ENCODE data around the gene TMEM163.
"Not testable (repeated sequence)": the region's sequence is repeated elsewhere in the genome, so short reads cannot be mapped to it uniquely, and the experiment has no call there.

Gene TMEM163

GRCh38 chr2:134724341-134724740 lies 5.5 kb upstream of the TMEM163 start:
- in situ Hi-C loops (cut with HindIII; ENCODE audit: low sequenced_read_pairs): no loop called here

GRCh38 chr2:134723742-134724141 lies 4.9 kb upstream of the TMEM163 start:
- in situ Hi-C loops (cut with HindIII; ENCODE audit: low sequenced_read_pairs): not testable (repeated sequence)

DNA sequence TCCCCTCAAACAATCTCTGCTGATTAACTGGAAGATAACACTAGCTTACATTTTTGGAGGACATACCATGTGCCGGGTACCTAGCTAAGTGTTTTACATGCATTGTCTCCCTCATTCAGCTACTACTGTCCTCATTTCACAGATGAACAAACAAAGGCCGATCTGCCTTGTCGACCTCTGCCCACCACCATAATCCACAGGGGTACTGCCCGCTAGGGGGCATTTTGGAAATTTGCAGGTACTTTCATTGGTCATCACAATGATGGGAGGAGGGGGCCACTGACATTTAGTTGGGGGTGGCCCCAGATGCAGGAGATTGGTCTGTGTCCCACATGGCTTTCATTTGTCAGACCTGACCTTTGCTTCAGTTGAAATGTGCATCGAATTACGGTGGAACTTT lies 3.9 kb upstream of the TMEM163 start:
- in situ Hi-C loops (cut with HindIII; ENCODE audit: low sequenced_read_pairs): no loop called here

GRCh38 chr2:134721596-134721995 lies 2.8 kb upstream of the TMEM163 start:
- in situ Hi-C loops (cut with HindIII; ENCODE audit: low sequenced_read_pairs): no loop called here

- in situ Hi-C loops (cut with HindIII; ENCODE audit: low sequenced_read_pairs): no loop called here
Measured at GRCh38 chr2:134718023-134718816, 580 bp downstream of the TMEM163 start.

- in situ Hi-C loops (cut with HindIII; ENCODE audit: low sequenced_read_pairs): no loop called here
Measured at GRCh38 chr2:134717286-134718022, 1.3 kb downstream of the TMEM163 start.

DNA sequence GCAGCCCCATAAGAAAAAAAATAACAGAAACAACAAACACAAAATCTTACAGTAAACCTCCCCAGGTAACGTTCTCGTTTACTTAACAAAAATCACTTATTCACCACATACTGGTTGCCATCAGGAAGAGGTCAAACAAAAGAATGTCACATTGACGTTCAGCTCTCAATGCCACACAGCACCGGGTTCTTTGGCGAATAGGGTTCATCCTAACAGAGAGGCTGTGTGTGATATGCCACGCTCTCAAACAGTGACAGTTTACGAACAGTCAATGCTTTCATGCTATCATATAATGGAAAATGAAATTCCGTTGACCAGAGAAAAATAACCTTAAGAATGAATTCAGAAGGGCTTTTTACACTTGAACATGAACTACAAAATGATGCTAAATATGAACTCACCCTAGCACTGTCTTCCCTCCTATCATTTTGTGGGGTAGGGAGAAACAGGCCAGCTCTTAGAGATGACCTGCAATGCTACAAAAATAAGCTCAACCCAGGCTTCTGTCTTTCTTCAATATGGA lies 2.0 kb downstream of the TMEM163 start:
- in situ Hi-C loops (cut with HindIII; ENCODE audit: low sequenced_read_pairs): no loop called here

DNA sequence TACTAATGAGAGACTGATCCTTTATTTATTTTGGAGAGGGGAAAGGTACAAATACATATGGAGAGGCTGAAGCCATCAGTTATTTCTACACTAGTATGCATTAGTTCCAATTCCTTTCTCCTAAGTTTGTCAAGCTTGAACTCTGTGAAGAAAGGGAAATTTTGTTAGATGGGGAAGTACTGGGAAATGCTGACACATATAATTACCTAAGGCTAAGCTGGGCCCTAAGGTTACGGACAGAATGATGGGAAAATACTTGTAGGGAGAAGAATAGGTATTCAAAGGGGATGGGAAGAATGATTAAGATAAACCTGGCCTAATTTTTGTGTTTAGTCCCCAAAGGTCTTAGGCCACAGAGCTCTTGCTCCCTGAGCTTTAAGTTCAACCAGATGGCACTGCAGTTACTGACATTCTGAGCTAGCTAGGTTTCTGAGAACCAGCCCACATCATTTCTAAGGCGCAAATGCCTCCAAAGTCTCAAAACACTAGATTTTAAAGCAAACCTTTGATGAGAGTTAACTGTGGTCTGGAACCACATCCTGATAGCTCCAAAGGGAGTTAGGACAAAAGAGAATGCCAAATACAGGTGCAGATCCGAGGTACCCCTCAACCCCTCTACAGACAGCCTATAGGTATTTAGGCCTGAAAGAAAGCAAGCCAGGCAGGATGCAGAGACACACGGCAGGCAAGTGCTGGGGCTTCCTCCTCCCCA lies 2.7 kb downstream of the TMEM163 start:
- in situ Hi-C loops (cut with HindIII; ENCODE audit: low sequenced_read_pairs): no loop called here

GRCh38 chr2:134714228-134714627 lies 4.6 kb downstream of the TMEM163 start:
- in situ Hi-C loops (cut with HindIII; ENCODE audit: low sequenced_read_pairs): no loop called here

GRCh38 chr2:134713606-134714005 lies 5.2 kb downstream of the TMEM163 start:
- in situ Hi-C loops (cut with HindIII; ENCODE audit: low sequenced_read_pairs): no loop called here

DNA sequence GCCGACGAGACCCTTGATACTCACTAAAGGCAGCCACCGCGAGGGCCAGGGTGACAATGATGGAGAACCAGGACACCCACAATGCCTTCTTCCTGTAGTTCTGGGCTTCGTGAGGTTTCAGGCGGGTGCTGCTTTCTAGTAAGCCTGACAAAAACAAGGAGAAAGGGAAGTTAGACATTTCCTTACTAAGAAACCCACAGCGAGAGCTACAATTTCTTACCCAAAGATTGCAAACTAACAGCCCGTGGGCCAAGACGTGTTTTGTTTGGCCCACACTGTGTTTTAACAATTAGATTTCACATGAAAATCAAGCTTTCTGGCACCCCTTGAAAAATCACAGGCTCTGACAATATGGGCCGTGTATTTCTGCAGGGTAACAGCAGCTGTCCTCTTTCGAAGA lies 5.6 kb downstream of the TMEM163 start:
- in situ Hi-C loops (cut with HindIII; ENCODE audit: low sequenced_read_pairs): no loop called here

- in situ Hi-C loops (cut with HindIII; ENCODE audit: low sequenced_read_pairs): no loop called here
Measured at GRCh38 chr2:134712736-134713135, 6.1 kb downstream of the TMEM163 start.

DNA sequence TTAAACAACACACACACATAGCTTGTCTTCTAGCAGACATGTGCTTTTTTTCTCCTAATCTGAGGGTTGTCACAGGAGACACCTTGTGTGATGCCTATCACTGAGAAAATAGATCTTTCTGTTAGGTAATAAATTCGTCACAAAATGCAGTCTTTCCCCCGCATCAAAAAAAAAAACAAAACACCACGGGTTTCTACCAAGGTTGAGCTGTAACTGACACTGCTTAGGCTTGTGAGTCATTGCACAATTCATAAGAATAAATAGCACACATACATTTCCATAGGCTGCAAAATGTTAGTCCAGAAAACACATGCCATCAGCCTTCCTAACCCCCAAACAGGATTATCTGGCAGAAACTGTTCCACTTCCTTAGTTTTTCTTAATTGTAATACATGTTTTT lies 6.5 kb downstream of the TMEM163 start:
- in situ Hi-C loops (cut with HindIII; ENCODE audit: low sequenced_read_pairs): no loop called here

DNA sequence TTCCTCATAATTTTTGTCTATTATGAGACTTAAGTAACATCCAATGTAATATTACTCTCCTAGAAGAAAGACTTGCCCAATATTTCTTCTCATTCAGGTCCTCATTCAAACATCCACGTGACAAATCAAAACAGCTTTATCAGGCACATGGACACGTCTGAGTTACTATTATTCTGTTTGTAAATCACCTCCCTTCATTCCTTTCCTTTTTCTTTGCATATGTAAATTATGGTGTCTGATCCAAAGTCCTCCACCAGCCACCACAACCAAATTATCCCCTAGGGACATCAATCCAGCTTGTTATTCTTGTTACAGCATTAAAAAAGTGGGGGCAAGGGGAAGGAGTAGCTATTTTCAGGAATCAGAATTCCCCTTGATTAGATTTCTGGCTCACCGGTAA lies 7.1 kb downstream of the TMEM163 start:
- in situ Hi-C loops (cut with HindIII; ENCODE audit: low sequenced_read_pairs): no loop called here

DNA sequence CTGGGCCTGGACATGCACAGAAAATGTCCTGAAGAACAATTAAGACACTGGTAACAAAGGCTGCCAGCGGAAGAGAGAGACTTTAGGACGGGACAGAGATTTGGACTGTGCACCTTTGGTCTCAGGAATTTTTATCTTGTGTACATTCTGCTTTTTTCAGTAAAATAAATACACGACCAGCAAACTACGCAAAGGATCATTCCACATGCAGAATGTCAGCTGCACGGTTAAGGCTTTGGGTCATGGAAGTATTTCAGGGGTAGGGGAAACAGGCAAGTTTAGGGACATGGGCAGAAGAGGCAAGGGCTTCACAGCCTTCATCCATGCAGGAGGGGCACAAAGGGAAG lies 11.5 kb downstream of the TMEM163 start:
- in situ Hi-C loops (cut with HindIII; ENCODE audit: low sequenced_read_pairs): no loop called here

GRCh38 chr2:134706587-134707329 lies 12.0 kb downstream of the TMEM163 start:
- in situ Hi-C loops (cut with HindIII; ENCODE audit: low sequenced_read_pairs): no loop called here

- in situ Hi-C loops (cut with HindIII; ENCODE audit: low sequenced_read_pairs): no loop called here
Measured at GRCh38 chr2:134705861-134706586, 12.8 kb downstream of the TMEM163 start.

- in situ Hi-C loops (cut with HindIII; ENCODE audit: low sequenced_read_pairs): no loop called here
Measured at GRCh38 chr2:134704173-134704572, 14.6 kb downstream of the TMEM163 start.

- in situ Hi-C loops (cut with HindIII; ENCODE audit: low sequenced_read_pairs): no loop called here
Measured at GRCh38 chr2:134703426-134703825, 15.4 kb downstream of the TMEM163 start.

- in situ Hi-C loops (cut with HindIII; ENCODE audit: low sequenced_read_pairs): no loop called here
Measured at GRCh38 chr2:134700730-134701129, 18.1 kb downstream of the TMEM163 start.
